HG03108 (cell line): Measurements from ENCODE around the gene PIPOX.

Experiments used
- ATAC-seq: cut with Tn5 transposase; IDR thresholded peaks from one replicate; pipeline ENCODE4 v1.9.1; 2021; ENCODE audit warnings: moderate library complexity; ENCODE audit not compliant: unreplicated experiment

PIPOX gene

GRCh38 chr17:29046473-29046839 is 3.5 kb downstream of the PIPOX start:
- no peak for ATAC-seq

GRCh38 chr17:29048440-29049368 is 5.8 kb downstream of the PIPOX start:
- ATAC-seq = no peak

DNA sequence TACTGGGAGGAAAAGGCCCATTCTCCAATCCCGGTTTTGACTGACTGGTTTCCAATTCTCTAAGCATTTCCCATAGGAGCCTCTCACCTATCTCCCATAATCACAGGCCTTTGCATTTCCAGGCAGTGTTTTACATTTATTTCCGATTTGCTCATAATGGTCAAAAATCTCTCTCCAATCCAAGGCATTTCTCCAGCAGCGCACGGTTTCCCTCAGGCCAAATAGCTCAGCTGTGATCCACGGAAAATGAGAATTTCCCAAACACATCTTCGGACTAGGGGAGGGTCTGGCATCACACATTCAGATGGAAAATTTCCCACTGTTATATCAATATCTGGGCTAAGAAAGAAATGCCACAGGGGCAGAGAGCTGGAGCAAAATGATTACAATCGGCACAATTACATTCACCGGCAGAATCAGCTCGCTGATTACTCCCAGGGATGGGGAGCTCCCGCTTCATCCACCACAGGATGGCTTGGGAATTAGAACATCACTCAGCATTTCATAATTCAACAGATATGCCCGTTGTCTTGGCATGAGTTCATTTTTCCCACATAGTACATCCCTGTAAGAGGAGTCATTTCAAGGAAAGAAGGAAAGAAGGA is 6.7 kb downstream of the PIPOX start:
- ATAC-seq = no peak

DNA sequence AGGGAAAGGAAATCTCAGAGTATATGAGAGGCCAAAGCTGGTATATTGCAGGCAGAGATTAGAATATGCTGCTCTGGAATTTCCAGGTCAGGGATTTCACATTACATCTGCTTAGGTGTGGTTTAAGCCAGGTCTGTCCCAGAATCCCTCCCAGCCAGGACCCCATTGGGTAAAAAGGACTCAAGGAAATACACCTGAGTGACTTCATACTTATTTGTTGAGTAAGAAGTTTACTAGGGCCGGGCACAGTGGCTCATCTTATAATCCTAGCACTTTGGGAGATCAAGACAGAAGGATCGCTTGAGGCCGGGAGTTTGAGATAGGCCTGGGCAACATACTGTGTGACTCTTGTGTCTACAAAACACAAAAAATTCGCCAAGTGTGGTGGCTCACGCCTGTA is 7.2 kb downstream of the PIPOX start:
- no peak for ATAC-seq

DNA sequence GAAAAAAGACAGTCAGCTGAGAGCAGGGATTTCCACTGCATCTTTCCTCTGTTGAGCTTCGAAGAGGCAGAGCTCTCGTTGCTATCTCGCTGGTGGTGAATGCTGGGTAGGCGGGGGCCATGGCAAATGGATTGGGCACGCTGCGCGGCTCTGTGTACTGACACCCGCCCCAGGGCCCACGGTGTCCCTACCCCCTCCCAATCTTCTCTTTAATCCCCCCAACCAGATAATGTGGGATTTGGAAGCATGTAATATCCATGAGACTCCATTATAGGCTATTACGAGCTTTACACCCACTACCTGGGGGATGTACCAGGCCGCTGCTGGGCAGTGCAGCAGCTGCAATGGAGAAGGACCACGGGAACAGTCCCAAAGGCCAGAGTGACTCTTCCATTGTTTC is 8.3 kb downstream of the PIPOX start:
- ATAC-seq = no peak

DNA sequence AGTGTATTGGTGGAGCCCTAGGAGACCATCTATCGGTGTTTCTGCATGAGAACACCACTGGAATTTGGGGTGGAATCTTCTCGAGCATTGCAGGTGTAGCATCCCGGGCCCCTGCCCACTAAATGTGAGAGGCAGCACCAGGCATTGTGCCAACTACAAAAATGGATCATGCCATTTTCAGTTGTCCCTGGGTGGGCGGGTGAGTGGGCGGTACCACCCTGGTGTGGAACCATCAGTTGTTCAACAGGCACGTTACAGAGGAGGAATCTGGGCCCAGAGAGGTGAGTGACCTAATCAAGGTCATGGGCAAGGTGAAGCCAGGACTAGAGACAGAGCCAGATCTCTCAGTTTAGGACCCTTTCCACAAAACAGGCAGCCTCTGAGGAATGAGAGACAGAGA is 8.8 kb downstream of the PIPOX start:
- no peak for ATAC-seq

DNA sequence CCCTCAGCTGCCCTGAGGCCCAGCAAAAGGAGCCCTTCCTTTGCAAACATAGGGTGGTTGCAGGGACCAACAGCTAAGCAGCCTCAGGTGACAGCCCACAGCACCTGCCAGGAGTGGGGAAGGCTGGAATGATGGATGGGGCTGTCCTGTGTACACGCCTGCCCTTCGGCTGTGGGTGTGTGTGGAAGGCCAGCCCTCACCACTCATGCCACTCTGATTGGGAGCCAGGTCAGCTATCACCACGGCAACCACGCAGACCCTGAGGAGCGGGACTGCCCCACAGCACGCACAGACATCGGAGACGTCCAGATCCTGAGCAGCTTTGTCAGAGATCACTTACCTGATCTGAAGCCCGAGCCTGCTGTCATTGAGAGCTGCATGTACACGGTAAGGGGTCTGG is 11.9 kb downstream of the PIPOX start:
- ATAC-seq = no peak

DNA sequence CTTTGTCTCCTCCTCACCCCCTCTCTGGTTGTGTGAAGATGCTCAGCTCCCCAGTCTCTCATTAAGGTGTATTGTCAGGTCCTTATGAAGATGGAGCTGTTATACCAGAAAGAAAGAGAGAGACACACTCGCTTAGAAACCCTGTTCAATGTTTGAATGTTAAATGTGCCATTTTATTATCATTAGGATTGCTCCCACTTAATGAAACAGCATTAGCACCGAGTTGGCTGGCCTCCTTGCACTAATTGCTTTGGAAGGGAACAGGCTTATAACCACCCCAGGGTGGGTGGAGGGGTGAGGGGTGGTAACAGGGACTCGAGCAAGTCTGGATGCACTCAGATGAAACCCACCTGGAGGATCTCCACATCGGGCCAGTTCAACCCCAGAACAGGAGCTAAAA is 14.4 kb downstream of the PIPOX start:
- ATAC-seq = no peak

DNA sequence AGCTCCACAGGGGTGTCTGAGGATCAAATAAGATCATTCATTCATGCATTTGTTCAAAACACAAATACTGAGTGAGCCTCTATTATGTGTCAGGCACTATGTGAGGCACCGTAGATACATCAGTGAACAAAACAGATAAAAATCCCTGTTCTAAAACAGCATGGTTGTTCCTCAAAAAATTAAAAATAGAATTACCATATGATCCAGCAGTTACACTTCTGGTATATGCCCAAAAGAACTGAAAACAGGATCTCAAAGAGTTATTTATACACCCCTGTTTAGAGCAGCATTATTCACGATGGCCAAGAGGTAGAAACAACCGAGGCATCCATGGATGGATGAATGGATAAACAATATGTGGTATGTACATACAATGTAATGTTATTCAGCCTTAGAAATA is 15.4 kb downstream of the PIPOX start:
- no peak for ATAC-seq

DNA sequence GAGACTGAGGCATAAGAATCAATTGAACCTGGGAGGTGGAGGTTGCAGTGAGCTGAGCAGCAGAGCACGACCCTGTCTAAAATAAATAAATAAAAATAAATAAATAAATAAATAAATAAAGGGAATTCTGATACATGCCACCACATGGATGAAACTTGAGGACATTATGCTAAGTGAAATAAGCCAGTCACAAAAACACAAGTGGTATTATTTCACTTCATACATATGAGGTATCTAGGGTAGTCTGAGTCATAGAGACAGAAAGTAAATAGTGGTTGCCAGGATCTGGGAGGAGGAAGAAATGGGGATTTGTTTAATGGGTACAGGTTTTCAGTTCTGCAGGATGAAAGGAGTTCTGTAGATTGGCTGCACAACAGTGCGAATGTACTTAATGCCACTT is 16.3 kb downstream of the PIPOX start:
- no peak for ATAC-seq

DNA sequence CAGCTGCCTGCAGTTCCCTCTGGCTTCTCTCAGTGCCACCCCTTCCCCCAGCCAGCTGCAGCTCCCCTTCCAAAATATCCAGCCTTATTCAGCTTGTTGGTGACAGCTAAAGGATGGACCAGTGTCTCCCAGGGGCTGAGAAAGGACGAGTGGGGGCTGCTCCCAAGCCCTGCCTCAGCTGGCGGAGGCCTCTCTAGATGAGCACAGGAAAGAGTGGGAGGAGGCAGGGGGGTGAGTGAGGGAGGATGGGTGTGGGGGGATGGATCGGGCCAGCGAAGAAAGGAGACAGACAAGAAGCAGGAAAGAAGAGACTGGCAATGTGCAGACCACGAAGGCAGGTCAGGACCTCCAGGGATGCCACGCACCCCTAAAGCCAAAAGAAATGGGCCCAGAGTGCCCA is 17.5 kb downstream of the PIPOX start:
- ATAC-seq = no peak

DNA sequence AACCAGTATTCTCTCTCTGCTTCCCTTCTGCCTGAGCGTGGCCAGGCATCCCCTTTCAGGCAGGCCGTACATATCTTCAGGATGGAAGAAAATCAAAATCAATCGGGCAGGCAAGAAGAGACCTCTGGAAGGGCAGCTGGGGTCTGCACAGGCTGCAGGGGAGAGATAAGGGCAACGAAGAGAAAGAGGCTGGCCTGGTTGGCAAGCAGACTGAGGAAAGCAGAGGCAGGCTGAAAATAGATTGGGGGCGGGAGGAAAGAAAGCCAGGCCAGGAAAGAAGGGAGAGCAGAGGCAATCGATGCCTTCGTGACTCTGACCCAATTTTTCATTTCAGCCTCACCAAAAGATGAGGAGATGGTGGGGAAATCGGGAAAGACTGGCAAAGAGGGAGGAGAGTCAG is 18.1 kb downstream of the PIPOX start:
- ATAC-seq = no peak

GRCh38 chr17:29062215-29062614 is 19.3 kb downstream of the PIPOX start:
- ATAC-seq = no peak

- ATAC-seq = no peak
Observed at GRCh38 chr17:29063992-29064391, 21.1 kb downstream of the PIPOX start.

GRCh38 chr17:29066047-29066446 is 23.1 kb downstream of the PIPOX start:
- ATAC-seq = no peak

DNA sequence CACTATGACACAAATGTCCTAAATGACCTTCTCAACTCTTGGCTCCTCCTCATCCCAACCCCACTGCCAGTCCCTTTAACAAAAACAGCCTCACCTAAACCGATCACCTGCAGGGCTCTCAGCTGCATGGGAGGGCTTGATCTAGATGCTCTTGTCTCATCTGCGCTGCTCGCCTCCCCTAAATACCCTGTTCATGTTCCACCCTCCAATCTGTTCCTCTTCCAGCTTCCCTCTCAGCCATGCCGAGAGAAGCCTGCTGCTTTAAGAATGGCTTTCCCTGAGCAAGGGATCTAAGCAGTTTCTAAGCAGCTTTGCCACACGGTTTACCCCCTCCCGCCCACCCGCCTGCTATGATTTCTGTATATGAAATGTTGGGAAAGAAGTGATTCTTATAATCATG is 23.7 kb downstream of the PIPOX start:
- no peak for ATAC-seq

GRCh38 chr17:29068818-29069217 is 25.9 kb downstream of the PIPOX start:
- ATAC-seq = no peak

DNA sequence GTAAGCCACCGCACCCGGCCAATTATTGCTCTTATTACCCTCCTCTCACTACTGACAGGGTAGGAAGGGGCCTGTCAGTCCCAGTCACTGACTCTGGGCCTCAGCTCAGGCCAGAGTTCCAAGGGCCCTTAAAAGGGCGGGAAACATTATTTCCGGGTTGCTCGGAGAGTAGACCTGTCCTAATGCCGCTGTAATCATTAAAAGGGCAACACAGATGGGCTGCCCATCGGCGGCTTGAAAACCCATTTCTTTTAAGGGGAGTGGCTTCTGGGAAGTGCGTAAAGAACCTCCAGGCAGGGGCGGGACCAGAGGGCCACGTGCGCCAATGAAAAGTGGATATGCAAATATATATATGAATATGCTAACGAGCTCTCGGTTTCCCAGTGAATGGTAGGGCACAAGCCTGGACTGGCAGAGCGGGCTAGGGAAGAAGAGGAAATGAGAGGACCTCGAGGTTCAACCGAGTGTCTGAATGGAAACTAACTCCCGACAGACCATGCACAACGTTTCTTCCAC is 26.6 kb downstream of the PIPOX start:
- no peak for ATAC-seq

- ATAC-seq = no peak
Observed at GRCh38 chr17:29070308-29070707, 27.4 kb downstream of the PIPOX start.

DNA sequence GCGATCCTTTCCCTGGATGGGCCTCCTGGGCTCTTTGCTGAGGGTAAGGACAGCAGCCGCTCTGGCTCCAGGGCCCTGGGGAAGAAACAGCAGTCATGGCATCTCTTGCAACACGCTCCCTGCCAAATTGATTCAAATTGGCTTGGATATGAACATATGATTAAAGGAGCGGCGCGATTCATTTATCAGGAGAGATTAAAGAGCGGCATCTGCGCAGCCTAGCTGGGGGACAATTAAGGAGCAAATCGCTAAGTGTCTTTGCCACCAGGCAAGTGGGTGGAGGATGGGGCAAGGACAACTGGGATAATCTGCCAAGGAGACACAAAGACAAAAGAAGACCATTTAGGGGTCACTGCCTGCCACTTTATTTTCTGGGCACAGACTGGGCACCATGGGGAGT is 27.8 kb downstream of the PIPOX start:
- no peak for ATAC-seq

- ATAC-seq = no peak
Observed at GRCh38 chr17:29071303-29071702, 28.4 kb downstream of the PIPOX start.

DNA sequence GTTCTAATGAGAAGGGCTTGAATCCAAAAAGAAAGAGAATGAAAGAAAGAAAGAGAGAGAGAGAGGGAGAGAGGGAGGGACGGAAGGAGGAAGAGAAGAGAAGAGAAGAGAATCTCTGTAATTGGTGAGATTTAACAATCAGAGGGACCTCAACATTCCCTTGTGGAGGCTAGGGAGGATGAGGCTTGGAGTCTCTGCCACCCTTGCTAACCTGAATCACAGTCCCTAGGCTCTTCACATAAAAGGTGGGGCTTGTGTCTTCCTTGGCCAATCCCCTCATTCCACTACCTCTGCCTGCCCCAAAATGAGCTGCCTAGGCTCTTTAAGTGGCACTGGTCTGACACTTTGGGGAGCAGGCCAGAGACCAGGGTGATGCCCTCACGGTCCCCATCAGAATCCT is 30.1 kb downstream of the PIPOX start:
- no peak for ATAC-seq
